ENCODE measurements around the gene IFNG-AS1. TPM values are rescaled to one million over a fixed set of nuclear protein-coding genes. Genes with fewer than 3 reads are reported as not detected.

The IFNG-AS1 gene
- total and polyA plus RNA-seq, 12 donors = 0.13 to 1.7 (median 0.46) TPM; not detected in 4

GRCh38 chr12:67958187-67958586 lies 31.1 kb upstream of the IFNG-AS1 start:
- intact Hi-C loops (cut with DNase I) = no loop called here
- H3K4me1 ChIP-seq = peaks cover 0 to 15% (median 0%) of the 10 kb centered on the region in 9 donors
- TF ChIP-seq CTCF (IDR thresholded peaks at IDR 0.05) = no peak
- DNase-seq (no peak), ATAC-seq (no peak)
- H3K4me3 ChIP-seq = no peak overlapping the region
- H3K36me3 ChIP-seq = no peaks in the 10 kb centered on the region
- no peaks in the 10 kb centered on the region for H3K9me3 ChIP-seq
- H3K27ac ChIP-seq = no peak overlapping the region
- H3K27me3 ChIP-seq = no peaks in the 10 kb centered on the region
- WGBS, 2 donors = 4 to 12% methylated on average over 4 of the region's 4 CpGs

GRCh38 chr12:67964456-67964855 lies 24.8 kb upstream of the IFNG-AS1 start:
- DNase-seq (no peak), ATAC-seq (no peak)
- no peaks in the 10 kb centered on the region for H3K36me3 ChIP-seq
- H3K4me3 ChIP-seq = no peak overlapping the region
- H3K27ac ChIP-seq = no peak overlapping the region
- H3K4me1 ChIP-seq = peaks cover 0 to 7% (median 0%) of the 10 kb centered on the region in 9 donors
- no peaks in the 10 kb centered on the region for H3K9me3 ChIP-seq
- no peaks in the 10 kb centered on the region for H3K27me3 ChIP-seq
- TF ChIP-seq CTCF (IDR thresholded peaks at IDR 0.05) = no peak
- intact Hi-C loops (cut with DNase I) = no loop called here
- 80 to 95% methylated on average over 1 of the region's 1 CpG for WGBS, 2 donors

DNA sequence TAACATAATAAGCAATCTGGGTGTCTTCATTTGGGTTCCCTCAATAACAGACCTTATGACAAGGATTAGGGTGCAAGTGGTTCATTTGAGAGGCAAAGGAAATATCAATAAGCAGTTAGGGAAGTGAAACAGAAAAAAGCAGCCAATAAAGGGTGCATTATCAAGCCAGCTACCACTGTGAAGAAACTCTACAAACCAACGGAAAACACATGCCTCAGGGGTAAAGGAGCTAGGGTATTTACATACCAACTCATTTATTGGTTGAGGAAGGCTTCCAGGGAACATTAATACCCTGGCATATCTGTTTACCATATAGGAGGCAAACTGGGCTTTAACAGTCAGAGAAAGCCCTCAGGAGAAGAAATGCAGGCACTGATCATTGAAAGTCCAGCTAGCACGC lies 22.7 kb upstream of the IFNG-AS1 start:
- H3K27ac ChIP-seq = no peak overlapping the region
- intact Hi-C loops (cut with DNase I) = no loop called here

DNA sequence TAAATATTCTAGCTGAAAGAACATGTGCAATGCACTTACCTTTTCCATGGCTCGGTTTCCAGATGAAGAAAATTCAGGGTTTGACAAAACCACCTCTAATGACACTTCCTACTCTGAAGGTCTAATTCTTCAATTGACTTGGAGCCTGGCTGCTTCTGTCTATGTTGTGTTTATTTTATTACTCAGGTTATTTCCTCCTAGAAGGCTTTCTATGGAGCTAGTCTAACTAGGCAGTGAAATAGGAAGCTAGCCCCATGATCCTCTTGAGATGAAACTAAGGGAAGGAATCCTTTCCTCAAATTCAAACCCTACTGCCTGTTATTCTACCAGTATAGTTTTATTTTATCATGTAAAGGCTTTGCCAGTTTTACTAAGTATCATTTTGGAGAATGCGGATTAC lies 20.9 kb upstream of the IFNG-AS1 start:
- no peak for TF ChIP-seq CTCF (IDR thresholded peaks at IDR 0.05)
- WGBS, 2 donors = 81 to 84% methylated on average over 2 of the region's 2 CpGs
- DNase-seq (no peak), ATAC-seq (no peak)
- intact Hi-C loops (cut with DNase I) = no loop called here
- no peak overlapping the region for H3K4me3 ChIP-seq
- H3K27me3 ChIP-seq = no peaks in the 10 kb centered on the region
- no peaks in the 10 kb centered on the region for H3K9me3 ChIP-seq
- H3K4me1 ChIP-seq = peaks cover 0 to 9% (median 0%) of the 10 kb centered on the region in 9 donors
- no peak overlapping the region for H3K27ac ChIP-seq
- H3K36me3 ChIP-seq = no peaks in the 10 kb centered on the region

More for the DNA sequence above, 22.7 kb upstream of the IFNG-AS1 start:
- H3K9me3 ChIP-seq = no peaks in the 10 kb centered on the region
- TF ChIP-seq CTCF (IDR thresholded peaks at IDR 0.05) = no peak
- no peaks in the 10 kb centered on the region for H3K27me3 ChIP-seq
- H3K4me3 ChIP-seq = no peak overlapping the region
- 53 to 63% methylated on average over 2 of the region's 2 CpGs for WGBS, 2 donors
- peaks cover 0 to 9% (median 0%) of the 10 kb centered on the region in 9 donors for H3K4me1 ChIP-seq
- DNase-seq = no peak
- H3K36me3 ChIP-seq = no peaks in the 10 kb centered on the region
- ATAC-seq = no peak

Measured in heart right ventricle (tissue), 16 donors.